Ovary (tissue), 9 donors: ENCODE measurements around the gene SNX27. TPM values are rescaled to one million over a fixed set of nuclear protein-coding genes. Genes with fewer than 3 reads are reported as not detected.

Source experiments
- DNase-seq, 5 donors: peaks; one replicate each; pipeline ENCODE4 v3.0.0-alpha.2; 2019 to 2020
- H3K27ac ChIP-seq, 2 donors: fragments of 200-600 bp; one replicate each; pipeline versions ENCODE4 v1.5.1 to v1.8.0; 2019 to 2022
- H3K27me3 ChIP-seq: fragments of 200-600 bp; one replicate; pipeline ENCODE4 v1.8.0; 2022
- H3K36me3 ChIP-seq: fragments of 200-600 bp; sonication (generic); one replicate; pipeline ENCODE4 v1.5.1; 2019
- H3K4me1 ChIP-seq: one replicate; pipeline ENCODE4 v1.8.1; 2013; ENCODE audit warnings: mild to moderate bottlenecking, moderate library complexity; ENCODE audit not compliant: insufficient read depth
- H3K4me3 ChIP-seq: fragments of 200-600 bp; sonication (generic); one replicate; pipeline ENCODE4 v1.5.1; 2017
- H3K9me3 ChIP-seq, 2 donors: fragments of 200-600 bp in 1 of 2; sonication (generic) in 1 of 2; one replicate each; pipeline versions ENCODE4 v1.5.1 to v1.8.1; 2013 to 2019; ENCODE audit warnings: mild to moderate bottlenecking in 1 of 2, moderate library complexity in 1 of 2
- EP300 ChIP-seq: sonication (generic); formaldehyde crosslinking; IDR thresholded peaks from one replicate; pipeline ENCODE4 v1.6.1; 2017; ENCODE audit warnings: antibody characterized with exemption
- POLR2A ChIP-seq: fragments of 450-650 bp; IDR thresholded peaks from one replicate; pipeline ENCODE4 v1.6.1; 2017; ENCODE audit warnings: antibody characterized with exemption, mild to moderate bottlenecking, moderate library complexity
- WGBS, 3 donors: extraction: QIAGEN DNeasy Blood & Tissue Kit in 1 of 3; methylation state at CpG; one replicate each; pipeline versions ENCODE4 v1.1.5 to v1.1.7; 2013 to 2017; 5-methylcytosine and 5-hydroxymethylcytosine counted together
- intact Hi-C, 4 donors: fragments of 100-400 bp; cut with DNase I; formaldehyde crosslinking; loops; one replicate each; pipeline versions ENCODE4 v1.11.0 to v1.15.1; 2022 to 2023
- polyA plus RNA-seq, 2 donors: library from polyadenylated mRNA; stranded (reverse); fragments of 200-250 nt in 1 of 2; fragments of 350-450 nt in 1 of 2; fragmentation: Illumina TruSeq in 1 of 2; extraction: RNeasy Lipid Tissue Mini Kit (QIAGEN cat#74804) in 1 of 2; gene quantifications; one replicate each; pipeline ENCODE4 v1.2.3, GENCODE V29; 2013 to 2014
- total RNA-seq, 7 donors: library from RNA; depleted of rRNA in 2 of 7; stranded (reverse); fragments of >200 nt in 2 of 7; fragmentation: NEBNext Ultra II Directional in 3 of 7; extraction: Animal tissue kit (Norgen Biotek cat#: 25700) in 3 of 7; gene quantifications; one replicate each; pipeline versions ENCODE4 v1.1.0 to v1.2.4, GENCODE V29; 2016 to 2023
- TF ChIP-seq, protein P1 (sequence below), 3 donors: fragments of 450-650 bp in 2 of 3; fragments of 200-600 bp in 1 of 3; IDR thresholded peaks; one replicate each; pipeline versions ENCODE4 v1.5.1 to v1.8.0; 2016 to 2022; ENCODE audit warnings: antibody characterized with exemption in 3 of 3, mild to moderate bottlenecking in 1 of 3
- donor health status: DM: no; HTN: no; CAD: no; lungs with moderate emphysema.
- donor health status: DM: no; HTN: no; CAD: no.
- donor health status: Bipolar disorder and iron deficiency.
- donor health status: DM: yes; HTN: yes; CAD: no.
- donor health status: DM: no; HTN: no; CAD: no.
- donor health status: DM: yes; HTN: yes; CAD: no.

Gene SNX27
- total and polyA plus RNA-seq, 9 donors: 9.5 to 42.7 (median 35.1) TPM

DNA sequence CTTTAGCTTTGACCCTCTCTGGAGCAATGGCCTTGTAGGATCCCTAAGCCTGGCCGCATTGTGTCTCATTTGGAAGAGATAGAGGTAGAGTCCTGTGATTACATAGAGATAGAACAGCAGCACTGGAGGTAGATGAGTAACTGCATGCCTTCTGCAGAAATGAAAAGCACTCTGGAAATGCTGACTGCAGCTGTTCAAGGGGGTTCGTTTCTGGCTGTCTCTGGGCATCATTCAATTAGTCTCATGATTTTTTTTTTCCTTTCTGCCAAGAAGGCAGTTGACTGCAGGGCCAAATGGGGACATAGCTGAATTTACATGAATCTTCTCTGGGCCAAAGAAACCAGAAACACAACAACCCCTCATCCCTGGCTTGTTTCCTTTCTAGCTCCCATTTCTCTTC, 28.1 kb upstream of the SNX27 start:
- no peak for DNase-seq
- 46 to 60% (median 53%) methylated on average over 2 of the region's 2 CpGs for WGBS, 3 donors
- H3K4me3 ChIP-seq: no peak overlapping the region
- H3K27ac ChIP-seq: no peak overlapping the region
- intact Hi-C loops: no loop called here
- peaks cover 1% of the 10 kb centered on the region for H3K4me1 ChIP-seq
- no peaks in the 10 kb centered on the region for H3K9me3 ChIP-seq
- no peaks in the 10 kb centered on the region for H3K27me3 ChIP-seq
- no peaks in the 10 kb centered on the region for H3K36me3 ChIP-seq
- no peak for TF ChIP-seq EP300
- TF ChIP-seq, protein P1, sequence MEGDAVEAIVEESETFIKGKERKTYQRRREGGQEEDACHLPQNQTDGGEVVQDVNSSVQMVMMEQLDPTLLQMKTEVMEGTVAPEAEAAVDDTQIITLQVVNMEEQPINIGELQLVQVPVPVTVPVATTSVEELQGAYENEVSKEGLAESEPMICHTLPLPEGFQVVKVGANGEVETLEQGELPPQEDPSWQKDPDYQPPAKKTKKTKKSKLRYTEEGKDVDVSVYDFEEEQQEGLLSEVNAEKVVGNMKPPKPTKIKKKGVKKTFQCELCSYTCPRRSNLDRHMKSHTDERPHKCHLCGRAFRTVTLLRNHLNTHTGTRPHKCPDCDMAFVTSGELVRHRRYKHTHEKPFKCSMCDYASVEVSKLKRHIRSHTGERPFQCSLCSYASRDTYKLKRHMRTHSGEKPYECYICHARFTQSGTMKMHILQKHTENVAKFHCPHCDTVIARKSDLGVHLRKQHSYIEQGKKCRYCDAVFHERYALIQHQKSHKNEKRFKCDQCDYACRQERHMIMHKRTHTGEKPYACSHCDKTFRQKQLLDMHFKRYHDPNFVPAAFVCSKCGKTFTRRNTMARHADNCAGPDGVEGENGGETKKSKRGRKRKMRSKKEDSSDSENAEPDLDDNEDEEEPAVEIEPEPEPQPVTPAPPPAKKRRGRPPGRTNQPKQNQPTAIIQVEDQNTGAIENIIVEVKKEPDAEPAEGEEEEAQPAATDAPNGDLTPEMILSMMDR (IDR thresholded peaks at IDR 0.05): no peak
- TF ChIP-seq POLR2A: no peak

DNA sequence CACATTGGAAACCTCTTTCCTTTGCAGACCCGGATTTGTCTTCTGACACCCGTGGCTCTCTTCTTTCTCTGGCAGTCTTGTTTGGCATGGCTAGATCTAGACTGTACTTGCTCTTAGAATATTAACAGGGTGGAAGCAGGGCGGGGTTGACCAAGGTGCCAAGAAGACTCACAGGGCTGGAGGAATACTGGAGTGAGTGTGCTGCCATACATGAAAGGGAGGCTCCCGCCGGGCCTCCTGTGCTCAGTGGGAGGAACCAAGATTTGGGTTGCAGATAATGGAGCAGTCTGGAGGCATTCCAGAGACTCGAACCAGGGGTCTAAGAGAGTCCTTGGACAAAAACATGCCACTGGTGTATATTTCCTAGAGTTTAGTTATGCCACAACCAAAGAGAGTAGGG, 27.6 kb upstream of the SNX27 start:
- WGBS, 3 donors: 52 to 55% (median 53%) methylated on average over 6 of the region's 6 CpGs
- no peak for DNase-seq
- TF ChIP-seq, protein P1 (IDR thresholded peaks at IDR 0.05): no peak
- TF ChIP-seq EP300: no peak
- no peak for TF ChIP-seq POLR2A
- H3K27me3 ChIP-seq: no peaks in the 10 kb centered on the region
- no peaks in the 10 kb centered on the region for H3K36me3 ChIP-seq
- intact Hi-C loops: no loop called here
- H3K4me3 ChIP-seq: no peak overlapping the region
- no peaks in the 10 kb centered on the region for H3K9me3 ChIP-seq
- no peak overlapping the region for H3K27ac ChIP-seq
- H3K4me1 ChIP-seq: peaks cover 1% of the 10 kb centered on the region

DNA sequence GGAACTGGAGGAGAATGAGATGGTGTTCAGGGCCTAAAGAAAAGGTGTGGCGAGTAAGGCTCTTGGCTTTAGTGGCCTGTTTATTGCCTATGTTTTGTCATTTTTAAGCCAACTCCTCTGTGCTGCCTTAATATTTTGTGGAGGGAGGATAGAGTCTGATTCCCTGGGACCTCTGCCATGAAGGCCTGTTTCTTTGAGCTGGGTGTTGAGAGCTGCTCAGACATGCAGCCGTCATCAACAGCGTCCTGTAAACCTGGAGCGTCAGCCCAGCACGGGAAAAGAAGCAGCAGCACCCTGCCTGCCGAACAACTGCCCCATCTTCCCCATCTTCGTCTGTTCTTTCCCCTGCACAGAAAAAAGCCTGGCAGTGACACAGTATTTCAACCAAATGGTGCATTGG, 27.1 kb upstream of the SNX27 start:
- no peak overlapping the region for H3K4me3 ChIP-seq
- H3K9me3 ChIP-seq: no peaks in the 10 kb centered on the region
- no peaks in the 10 kb centered on the region for H3K27me3 ChIP-seq
- H3K36me3 ChIP-seq: no peaks in the 10 kb centered on the region
- WGBS, 3 donors: 40 to 45% (median 42%) methylated on average over 7 of the region's 7 CpGs
- no peak for DNase-seq
- peak overlapping the region in 1 of 2 donors; percentile 4 for H3K27ac ChIP-seq
- intact Hi-C loops: no loop called here
- TF ChIP-seq, protein P1 (IDR thresholded peaks at IDR 0.05): no peak
- TF ChIP-seq POLR2A: no peak
- TF ChIP-seq EP300: no peak
- peaks cover 1% of the 10 kb centered on the region for H3K4me1 ChIP-seq

DNA sequence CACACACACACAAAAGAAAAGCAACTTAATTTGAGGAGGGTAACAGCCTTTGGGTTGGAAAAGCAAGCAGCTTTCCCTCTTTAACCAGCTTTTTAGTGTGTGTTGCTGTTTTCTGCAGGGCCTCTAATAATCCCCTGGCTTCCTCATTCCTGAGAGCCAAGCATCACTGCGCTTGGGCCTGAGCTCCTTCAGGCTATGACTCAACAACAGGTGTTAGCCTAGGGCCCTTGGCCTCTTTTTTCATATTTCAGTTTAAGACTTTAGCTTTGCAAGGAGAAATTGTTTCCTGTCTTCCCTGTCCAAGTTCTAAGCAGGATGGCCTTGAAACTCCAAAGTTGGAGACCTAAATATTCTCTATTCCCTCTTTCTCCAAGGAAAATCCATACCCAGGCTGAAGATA, 26.2 kb upstream of the SNX27 start:
- intact Hi-C loops: no loop called here
- H3K36me3 ChIP-seq: no peaks in the 10 kb centered on the region
- no peaks in the 10 kb centered on the region for H3K27me3 ChIP-seq
- no peak for TF ChIP-seq POLR2A
- TF ChIP-seq, protein P1 (IDR thresholded peaks at IDR 0.05): no peak
- TF ChIP-seq EP300: no peak
- H3K27ac ChIP-seq: peak overlapping the region in 1 of 2 donors; percentile 4
- H3K9me3 ChIP-seq: no peaks in the 10 kb centered on the region
- no peak overlapping the region for H3K4me3 ChIP-seq
- peak in 2 of 5 donors; percentile 30 to 34 for DNase-seq
- peaks cover 1% of the 10 kb centered on the region for H3K4me1 ChIP-seq
- WGBS, 3 donors: 2 to 8% (median 7%) methylated on average over 1 of the region's 1 CpG
